ENCODE results near the gene VIM. TPM values are rescaled to one million over a fixed set of nuclear protein-coding genes. Genes with fewer than 3 reads are reported as not detected.

VIM gene
- total RNA-seq, 1 donor from 2014 or later, result 6,235 TPM

DNA sequence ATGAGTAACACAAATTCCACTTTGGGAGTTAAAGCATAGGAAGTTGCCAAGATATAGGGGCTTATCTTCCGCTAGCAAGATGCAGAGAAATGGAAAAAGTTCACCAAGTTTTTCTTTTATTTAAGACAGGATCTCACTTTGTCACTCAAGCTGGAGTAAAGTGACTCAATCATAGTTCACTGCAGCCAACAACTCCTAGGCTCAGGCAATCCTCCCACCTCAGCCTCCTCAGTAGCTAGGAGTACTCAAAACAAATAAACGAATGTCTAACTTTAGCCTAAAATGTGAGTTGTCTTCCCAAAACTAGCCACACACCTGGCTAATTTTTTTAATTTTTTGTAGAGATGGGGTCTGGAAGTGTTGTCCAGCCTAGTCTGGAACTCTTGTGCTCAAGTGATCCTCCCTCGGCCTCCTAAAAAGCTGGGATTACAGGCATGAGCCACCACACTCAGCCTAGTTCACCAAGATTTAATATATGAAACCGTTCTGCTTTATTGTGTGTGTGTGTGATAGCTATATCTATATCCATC, 9.9 kb downstream of the VIM start:
- DNase-seq (ENCODE audit: low spot score), result no peak
- no peaks in the 10 kb centered on the region for H3K9me3 Mint-ChIP-seq (ENCODE audit: unreplicated experiment)
- peaks cover 29% of the 10 kb centered on the region for H3K36me3 Mint-ChIP-seq (ENCODE audit: low read depth, unreplicated experiment)
- TF ChIP-seq, protein P1, sequence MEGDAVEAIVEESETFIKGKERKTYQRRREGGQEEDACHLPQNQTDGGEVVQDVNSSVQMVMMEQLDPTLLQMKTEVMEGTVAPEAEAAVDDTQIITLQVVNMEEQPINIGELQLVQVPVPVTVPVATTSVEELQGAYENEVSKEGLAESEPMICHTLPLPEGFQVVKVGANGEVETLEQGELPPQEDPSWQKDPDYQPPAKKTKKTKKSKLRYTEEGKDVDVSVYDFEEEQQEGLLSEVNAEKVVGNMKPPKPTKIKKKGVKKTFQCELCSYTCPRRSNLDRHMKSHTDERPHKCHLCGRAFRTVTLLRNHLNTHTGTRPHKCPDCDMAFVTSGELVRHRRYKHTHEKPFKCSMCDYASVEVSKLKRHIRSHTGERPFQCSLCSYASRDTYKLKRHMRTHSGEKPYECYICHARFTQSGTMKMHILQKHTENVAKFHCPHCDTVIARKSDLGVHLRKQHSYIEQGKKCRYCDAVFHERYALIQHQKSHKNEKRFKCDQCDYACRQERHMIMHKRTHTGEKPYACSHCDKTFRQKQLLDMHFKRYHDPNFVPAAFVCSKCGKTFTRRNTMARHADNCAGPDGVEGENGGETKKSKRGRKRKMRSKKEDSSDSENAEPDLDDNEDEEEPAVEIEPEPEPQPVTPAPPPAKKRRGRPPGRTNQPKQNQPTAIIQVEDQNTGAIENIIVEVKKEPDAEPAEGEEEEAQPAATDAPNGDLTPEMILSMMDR (IDR thresholded peaks at IDR 0.05; ENCODE audit: unreplicated experiment), result no peak
- peaks cover 10% of the 10 kb centered on the region for H3K4me1 Mint-ChIP-seq (ENCODE audit: unreplicated experiment)
- H3K27ac Mint-ChIP-seq (ENCODE audit: unreplicated experiment), result peak overlapping the region; percentile 70
- no peak overlapping the region for H3K4me3 Mint-ChIP-seq (ENCODE audit: unreplicated experiment)
- peaks cover 7% of the 10 kb centered on the region for H3K27me3 Mint-ChIP-seq (ENCODE audit: unreplicated experiment)

GRCh38 chr10:17238445-17239291, 10.6 kb downstream of the VIM start:
- Mint-ChIP-seq H3K4me1 (ENCODE audit: unreplicated experiment) (peaks cover 7% of the 10 kb centered on the region), H3K27ac (ENCODE audit: unreplicated experiment) (peak overlapping the region; percentile 70), H3K4me3 (ENCODE audit: unreplicated experiment) (no peak overlapping the region), H3K36me3 (ENCODE audit: low read depth, unreplicated experiment) (peaks cover 25% of the 10 kb centered on the region), H3K9me3 (ENCODE audit: unreplicated experiment) (no peaks in the 10 kb centered on the region), H3K27me3 (ENCODE audit: unreplicated experiment) (peaks cover 7% of the 10 kb centered on the region)
- TF ChIP-seq, protein P1 (IDR thresholded peaks at IDR 0.05; ENCODE audit: unreplicated experiment), result no peak
- DNase-seq (ENCODE audit: low spot score), result peak; percentile 30

GRCh38 chr10:17239345-17240085, 11.5 kb downstream of the VIM start:
- H3K36me3 Mint-ChIP-seq (ENCODE audit: low read depth, unreplicated experiment), result peaks cover 20% of the 10 kb centered on the region
- no peaks in the 10 kb centered on the region for H3K9me3 Mint-ChIP-seq (ENCODE audit: unreplicated experiment)
- H3K4me3 Mint-ChIP-seq (ENCODE audit: unreplicated experiment), result peak overlapping the region; percentile 57
- peak overlapping the region; percentile 86 for H3K27ac Mint-ChIP-seq (ENCODE audit: unreplicated experiment)
- peaks cover 6% of the 10 kb centered on the region for H3K27me3 Mint-ChIP-seq (ENCODE audit: unreplicated experiment)
- TF ChIP-seq, protein P1 (IDR thresholded peaks at IDR 0.05; ENCODE audit: unreplicated experiment), result no peak
- no peak for DNase-seq (ENCODE audit: low spot score)
- peaks cover 3% of the 10 kb centered on the region for H3K4me1 Mint-ChIP-seq (ENCODE audit: unreplicated experiment)

DNA sequence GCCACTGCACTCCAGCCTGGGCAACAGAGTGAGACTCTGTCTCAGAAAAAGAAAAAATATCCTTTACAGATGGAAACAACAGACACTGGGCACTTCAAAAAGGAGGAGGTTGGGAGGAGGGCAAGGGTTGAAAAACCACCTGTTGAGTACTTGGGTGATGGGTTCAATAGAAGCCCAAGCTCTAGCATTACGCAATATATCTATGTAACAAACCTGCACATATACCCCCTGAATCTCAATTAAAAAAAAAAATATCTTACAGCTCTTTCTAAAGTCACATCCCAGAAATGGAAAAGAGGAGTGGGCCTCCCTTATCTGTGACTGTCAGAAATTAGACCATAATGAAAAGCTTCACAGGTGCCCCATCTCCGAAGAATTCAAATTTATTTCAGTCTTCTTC, 12.1 kb downstream of the VIM start:
- no peak overlapping the region for H3K27ac Mint-ChIP-seq (ENCODE audit: unreplicated experiment)
- no peaks in the 10 kb centered on the region for H3K9me3 Mint-ChIP-seq (ENCODE audit: unreplicated experiment)
- TF ChIP-seq, protein P1 (IDR thresholded peaks at IDR 0.05; ENCODE audit: unreplicated experiment), result no peak
- H3K36me3 Mint-ChIP-seq (ENCODE audit: low read depth, unreplicated experiment), result peaks cover 14% of the 10 kb centered on the region
- H3K4me1 Mint-ChIP-seq (ENCODE audit: unreplicated experiment), result peaks cover 3% of the 10 kb centered on the region
- peaks cover 3% of the 10 kb centered on the region for H3K27me3 Mint-ChIP-seq (ENCODE audit: unreplicated experiment)
- DNase-seq (ENCODE audit: low spot score), result no peak
- H3K4me3 Mint-ChIP-seq (ENCODE audit: unreplicated experiment), result no peak overlapping the region
